Measurements from ENCODE around the gene SERGEF. TPM values are rescaled to one million over a fixed set of nuclear protein-coding genes. Genes with fewer than 3 reads are reported as not detected.

SERGEF gene
- total and polyA plus RNA-seq, 8 donors = 9.3 to 158 (median 73.5) TPM; not detected in 1

DNA sequence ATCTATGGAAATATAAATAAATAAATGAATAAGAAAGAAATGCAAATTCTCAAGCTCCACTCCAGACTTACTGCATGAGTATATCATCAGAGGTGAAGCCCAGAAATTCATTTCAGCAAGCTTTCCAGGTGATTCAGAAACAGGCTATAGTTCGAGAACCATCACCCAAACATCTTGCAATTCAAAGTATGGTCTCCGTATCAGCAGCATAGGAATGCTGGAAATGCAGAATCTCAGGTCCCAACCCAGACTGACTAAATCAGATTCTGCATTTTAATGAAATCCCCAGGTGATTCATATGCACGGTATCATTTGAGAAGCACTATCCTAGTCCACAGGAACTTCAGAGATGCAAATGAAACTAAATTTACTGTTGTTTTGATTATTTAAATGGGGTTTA lies 95.3 kb downstream of the SERGEF start:
- no peaks in the 10 kb centered on the region for H3K9me3 ChIP-seq
- TF ChIP-seq POLR2AphosphoS5 (IDR thresholded peaks at IDR 0.05) = no peak
- no peak for TF ChIP-seq POLR2A (IDR thresholded peaks at IDR 0.05)
- no peak for TF ChIP-seq EP300 (IDR thresholded peaks at IDR 0.05)
- TF ChIP-seq, protein P1, sequence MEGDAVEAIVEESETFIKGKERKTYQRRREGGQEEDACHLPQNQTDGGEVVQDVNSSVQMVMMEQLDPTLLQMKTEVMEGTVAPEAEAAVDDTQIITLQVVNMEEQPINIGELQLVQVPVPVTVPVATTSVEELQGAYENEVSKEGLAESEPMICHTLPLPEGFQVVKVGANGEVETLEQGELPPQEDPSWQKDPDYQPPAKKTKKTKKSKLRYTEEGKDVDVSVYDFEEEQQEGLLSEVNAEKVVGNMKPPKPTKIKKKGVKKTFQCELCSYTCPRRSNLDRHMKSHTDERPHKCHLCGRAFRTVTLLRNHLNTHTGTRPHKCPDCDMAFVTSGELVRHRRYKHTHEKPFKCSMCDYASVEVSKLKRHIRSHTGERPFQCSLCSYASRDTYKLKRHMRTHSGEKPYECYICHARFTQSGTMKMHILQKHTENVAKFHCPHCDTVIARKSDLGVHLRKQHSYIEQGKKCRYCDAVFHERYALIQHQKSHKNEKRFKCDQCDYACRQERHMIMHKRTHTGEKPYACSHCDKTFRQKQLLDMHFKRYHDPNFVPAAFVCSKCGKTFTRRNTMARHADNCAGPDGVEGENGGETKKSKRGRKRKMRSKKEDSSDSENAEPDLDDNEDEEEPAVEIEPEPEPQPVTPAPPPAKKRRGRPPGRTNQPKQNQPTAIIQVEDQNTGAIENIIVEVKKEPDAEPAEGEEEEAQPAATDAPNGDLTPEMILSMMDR (IDR thresholded peaks at IDR 0.05) = no peak
- H3K36me3 ChIP-seq = peaks cover 0 to 23% (median 16%) of the 10 kb centered on the region in 4 donors
- no peak overlapping the region for H3K4me3 ChIP-seq
- H3K4me1 ChIP-seq = peaks cover 0 to 8% (median 0%) of the 10 kb centered on the region in 4 donors
- no peak for DNase-seq
- no peak overlapping the region for H3K27ac ChIP-seq
- intact Hi-C loops (cut with DNase I; ENCODE audit: low total_unique reads) = no loop called here
- H3K27me3 ChIP-seq = no peaks in the 10 kb centered on the region
- WGBS, 5 donors = 85 to 98% (median 91%) methylated on average over 3 of the region's 3 CpGs

DNA sequence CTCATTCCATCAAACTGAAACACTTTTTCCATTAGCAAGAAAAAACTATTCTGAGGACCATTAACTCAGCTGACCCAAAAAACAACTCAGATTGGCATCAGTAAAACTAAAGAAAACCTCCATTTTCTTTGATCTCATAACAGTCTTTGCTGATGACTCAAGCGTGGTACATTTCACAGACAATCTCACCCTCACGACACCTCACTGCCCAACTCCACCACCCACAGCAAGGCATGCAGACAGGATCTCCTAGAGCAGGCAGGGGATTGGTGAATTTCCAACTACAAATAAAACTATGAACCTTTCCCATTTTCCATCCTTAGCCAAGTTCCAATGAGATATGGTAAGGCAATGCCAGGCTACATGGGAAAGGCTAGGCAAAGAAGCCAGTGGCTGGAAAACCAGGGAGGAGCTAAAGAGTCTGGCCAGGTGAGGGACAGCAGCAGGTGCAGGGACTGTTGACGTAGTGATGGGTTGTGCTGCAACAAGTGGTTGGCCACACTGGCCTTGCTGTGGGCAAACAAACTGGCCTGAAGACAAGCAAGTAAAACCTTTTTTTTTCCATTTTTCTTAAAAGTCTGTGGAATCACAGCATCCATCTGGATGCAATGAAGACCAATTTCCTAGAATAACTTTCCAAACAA lies 97.2 kb downstream of the SERGEF start:
- H3K27ac ChIP-seq = no peak overlapping the region
- no peaks in the 10 kb centered on the region for H3K27me3 ChIP-seq
- no peaks in the 10 kb centered on the region for H3K9me3 ChIP-seq
- intact Hi-C loops (cut with DNase I; ENCODE audit: low total_unique reads) = no loop called here
- TF ChIP-seq, protein P1 (IDR thresholded peaks at IDR 0.05) = no peak
- TF ChIP-seq EP300 (IDR thresholded peaks at IDR 0.05) = no peak
- TF ChIP-seq POLR2A (IDR thresholded peaks at IDR 0.05) = no peak
- no peak for TF ChIP-seq POLR2AphosphoS5 (IDR thresholded peaks at IDR 0.05)
- H3K4me1 ChIP-seq = no peaks in the 10 kb centered on the region
- 84 to 94% (median 89%) methylated on average over 3 of the region's 3 CpGs for WGBS, 5 donors
- no peak for DNase-seq
- peaks cover 0 to 23% (median 16%) of the 10 kb centered on the region in 4 donors for H3K36me3 ChIP-seq
- no peak overlapping the region for H3K4me3 ChIP-seq

DNA sequence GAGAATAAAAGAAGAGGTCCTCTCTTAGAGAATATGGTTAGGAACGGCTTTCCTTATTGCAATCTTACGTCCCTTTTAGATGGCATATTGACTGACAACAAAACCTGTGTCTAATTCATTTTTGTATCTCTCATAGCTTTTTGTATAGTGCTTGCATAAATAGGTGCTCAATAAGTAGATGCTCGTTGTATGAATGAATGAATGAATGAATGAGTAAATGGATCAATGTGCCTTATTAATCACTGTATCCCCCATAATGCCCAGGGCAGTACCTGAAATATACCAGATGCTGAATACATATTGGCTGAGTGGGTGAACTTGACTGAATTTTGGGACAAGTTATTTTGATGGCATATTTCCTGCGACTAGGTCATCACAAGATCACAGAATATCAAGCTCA lies 97.9 kb downstream of the SERGEF start:
- intact Hi-C loops (cut with DNase I; ENCODE audit: low total_unique reads) = no loop called here
- WGBS, 5 donors = 93 to 98% (median 97%) methylated on average over 4 of the region's 4 CpGs

DNA sequence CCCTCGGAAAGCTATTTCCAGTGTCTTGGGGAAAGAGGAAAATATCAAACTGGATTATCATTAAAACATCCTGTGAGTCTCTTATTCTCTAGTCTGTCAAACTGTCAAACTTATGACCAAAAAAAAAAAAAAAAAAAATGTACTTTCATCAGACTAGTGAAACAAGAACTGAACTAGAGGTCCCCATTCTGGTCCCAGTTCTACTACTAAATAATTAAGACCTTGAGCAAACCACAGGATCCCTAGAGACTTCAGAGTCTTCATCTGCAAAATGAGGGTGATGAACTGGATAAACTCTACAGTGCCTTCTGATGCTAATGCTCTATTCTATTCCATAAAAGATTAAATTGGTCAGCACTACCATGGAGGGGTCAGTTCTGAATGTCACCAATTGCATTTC lies 105.8 kb downstream of the SERGEF start:
- DNase-seq = no peak
- no peaks in the 10 kb centered on the region for H3K9me3 ChIP-seq
- peaks cover 0 to 4% (median 0%) of the 10 kb centered on the region in 4 donors for H3K36me3 ChIP-seq
- intact Hi-C loops (cut with DNase I; ENCODE audit: low total_unique reads) = no loop called here
- no peak overlapping the region for H3K4me3 ChIP-seq
- no peaks in the 10 kb centered on the region for H3K27me3 ChIP-seq
- H3K27ac ChIP-seq = no peak overlapping the region
- WGBS, 5 donors = 85 to 94% (median 89%) methylated on average over 1 of the region's 1 CpG
- H3K4me1 ChIP-seq = no peaks in the 10 kb centered on the region
- TF ChIP-seq, protein P1 (IDR thresholded peaks at IDR 0.05) = no peak
- no peak for TF ChIP-seq POLR2AphosphoS5 (IDR thresholded peaks at IDR 0.05)

More for the DNA sequence above, 97.9 kb downstream of the SERGEF start:
- H3K4me1 ChIP-seq = no peaks in the 10 kb centered on the region
- H3K27ac ChIP-seq = no peak overlapping the region
- no peak overlapping the region for H3K4me3 ChIP-seq
- no peaks in the 10 kb centered on the region for H3K27me3 ChIP-seq
- H3K9me3 ChIP-seq = no peaks in the 10 kb centered on the region
- TF ChIP-seq EP300 (IDR thresholded peaks at IDR 0.05) (no peak), POLR2AphosphoS5 (IDR thresholded peaks at IDR 0.05) (no peak), POLR2A (IDR thresholded peaks at IDR 0.05) (no peak)
- TF ChIP-seq, protein P1 (IDR thresholded peaks at IDR 0.05) = no peak
- no peak for DNase-seq
- peaks cover 0 to 23% (median 16%) of the 10 kb centered on the region in 4 donors for H3K36me3 ChIP-seq
